Kidney epithelial cell (primary cell): ENCODE results near the gene LMOD3. TPM values are rescaled to one million over a fixed set of nuclear protein-coding genes. Genes with fewer than 3 reads are reported as not detected.

Source experiments
- DNase-seq: peaks from one replicate; pipeline ENCODE4 v3.0.0-alpha.2; 2010; ENCODE audit warnings: low read depth
- H3K27me3 ChIP-seq: 2 replicates; pipeline ENCODE4 v1.6.0; 2011; ENCODE audit warnings: low read length; ENCODE audit not compliant: control insufficient read depth, insufficient read depth
- H3K36me3 ChIP-seq: 2 replicates; pipeline ENCODE4 v1.5.1; 2011; ENCODE audit warnings: low read length; ENCODE audit not compliant: control insufficient read depth, insufficient read depth
- H3K4me3 ChIP-seq: 2 replicates; pipeline ENCODE4 v1.5.1; 2011; ENCODE audit warnings: low read depth, mild to moderate bottlenecking, control low read depth, low read length
- CTCF ChIP-seq: IDR thresholded peaks from 2 replicates; pipeline ENCODE4 v1.5.1; 2011; ENCODE audit warnings: mild to moderate bottlenecking, moderate library complexity, low read length, control low read depth, inconsistent platforms; ENCODE audit not compliant: insufficient read depth, poor library complexity, severe bottlenecking
- total RNA-seq: library from RNA; depleted of rRNA; stranded (reverse); fragments of >200 nt; gene quantifications from 2 replicates; pipeline ENCODE4 v1.2.3, GENCODE V29; 2015

The LMOD3 gene
- total RNA-seq, 1 donor from 2014 or later: not detected

- TF ChIP-seq CTCF: no peak
Observed at GRCh38 chr3:69080233-69080920, 42.0 kb downstream of the LMOD3 start, which contains the start of gene UBA3. Gene UBA3 (minus strand): TSS chr3:69080365. CDS start chr3:69080353, 12 bp downstream.

GRCh38 chr3:69079269-69080159 is 42.9 kb downstream of the LMOD3 start:
- no peak for DNase-seq

More at GRCh38 chr3:69080233-69080920, 42.0 kb downstream of the LMOD3 start, which contains the start of gene UBA3:
- peak; percentile 54 for DNase-seq
- Histone ChIP-seq H3K4me3 (peak within 1 kb of the TSS; percentile 82), H3K27me3 (no peaks in the 10 kb centered on the region), H3K36me3 (no peaks in the 10 kb centered on the region)

GRCh38 chr3:69072928-69073327 is 49.5 kb downstream of the LMOD3 start:
- TF ChIP-seq CTCF: no peak
- no peaks in the 10 kb centered on the region for H3K27me3 ChIP-seq
- no peak overlapping the region for H3K4me3 ChIP-seq
- peaks cover 1% of the 10 kb centered on the region for H3K36me3 ChIP-seq
- no peak for DNase-seq

More at GRCh38 chr3:69079269-69080159, 42.9 kb downstream of the LMOD3 start:
- Histone ChIP-seq H3K27me3 (no peaks in the 10 kb centered on the region), H3K4me3 (peak overlapping the region; percentile 82), H3K36me3 (no peaks in the 10 kb centered on the region)
- no peak for TF ChIP-seq CTCF

- Histone ChIP-seq H3K36me3 (peaks cover under 1% of the 10 kb centered on the region), H3K27me3 (no peaks in the 10 kb centered on the region), H3K4me3 (no peak overlapping the region)
- no peak for DNase-seq
- TF ChIP-seq CTCF: no peak
Observed at GRCh38 chr3:69066121-69066520, 56.3 kb downstream of the LMOD3 start.

- no peak for TF ChIP-seq CTCF
- H3K36me3 ChIP-seq: peaks cover 2% of the 10 kb centered on the region
- no peak for DNase-seq
- no peaks in the 10 kb centered on the region for H3K27me3 ChIP-seq
- no peak overlapping the region for H3K4me3 ChIP-seq
Observed at GRCh38 chr3:69065318-69065964, 57.0 kb downstream of the LMOD3 start.
